Nephron progenitor cell (in vitro differentiated cells): Measurements from ENCODE around the gene COL9A3.

Experiments
- DNase-seq: peaks from one replicate; pipeline ENCODE4 v3.0.0; 2021
- H3K27ac Mint-ChIP-seq: 2 replicates; pipeline ENCODE4 v1.8.0; 2021; ENCODE audit warnings: mild to moderate bottlenecking, moderate library complexity, mixed read lengths
- H3K27me3 Mint-ChIP-seq: 2 replicates; pipeline ENCODE4 v1.8.0; 2021; ENCODE audit warnings: mild to moderate bottlenecking, low read depth, mixed read lengths; ENCODE audit not compliant: poor library complexity
- H3K36me3 Mint-ChIP-seq: 2 replicates; pipeline ENCODE4 v1.8.0; 2021; ENCODE audit warnings: low read depth, mixed read lengths
- H3K4me1 Mint-ChIP-seq: 2 replicates; pipeline ENCODE4 v1.8.0; 2021; ENCODE audit warnings: mixed read lengths
- H3K4me3 Mint-ChIP-seq: 2 replicates; pipeline ENCODE4 v1.8.0; 2021; ENCODE audit warnings: mild to moderate bottlenecking, moderate library complexity, mixed read lengths
- H3K9me3 Mint-ChIP-seq: 2 replicates; pipeline ENCODE4 v1.8.0; 2021; ENCODE audit warnings: mild to moderate bottlenecking, moderate library complexity, mixed read lengths
- CTCF ChIP-seq: fragments of 200-600 bp; sonication (generic); IDR thresholded peaks from 2 replicates; pipeline ENCODE4 v1.5.0; 2021; ENCODE audit warnings: antibody characterized with exemption

Gene COL9A3

GRCh38 chr20:62773845-62774714, 42.8 kb upstream of the COL9A3 start:
- H3K4me3 Mint-ChIP-seq = no peak overlapping the region
- no peak for TF ChIP-seq CTCF
- H3K4me1 Mint-ChIP-seq = peaks cover 54% of the 10 kb centered on the region
- peaks cover 12% of the 10 kb centered on the region for H3K27me3 Mint-ChIP-seq
- H3K36me3 Mint-ChIP-seq = no peaks in the 10 kb centered on the region
- peak overlapping the region; percentile 64 for H3K27ac Mint-ChIP-seq
- DNase-seq = no peak
- no peaks in the 10 kb centered on the region for H3K9me3 Mint-ChIP-seq

- H3K27me3 Mint-ChIP-seq = peaks cover 12% of the 10 kb centered on the region
- H3K27ac Mint-ChIP-seq = no peak overlapping the region
- H3K9me3 Mint-ChIP-seq = no peaks in the 10 kb centered on the region
- H3K4me3 Mint-ChIP-seq = no peak overlapping the region
- DNase-seq = no peak
- H3K36me3 Mint-ChIP-seq = no peaks in the 10 kb centered on the region
- peaks cover 50% of the 10 kb centered on the region for H3K4me1 Mint-ChIP-seq
- no peak for TF ChIP-seq CTCF
These were observed 42.1 kb upstream of the COL9A3 start for GRCh38 chr20:62774762-62775161.

GRCh38 chr20:62775206-62775605, 41.6 kb upstream of the COL9A3 start:
- H3K4me1 Mint-ChIP-seq = peaks cover 51% of the 10 kb centered on the region
- TF ChIP-seq CTCF = no peak
- no peak overlapping the region for H3K4me3 Mint-ChIP-seq
- no peaks in the 10 kb centered on the region for H3K36me3 Mint-ChIP-seq
- no peaks in the 10 kb centered on the region for H3K9me3 Mint-ChIP-seq
- DNase-seq = no peak
- H3K27ac Mint-ChIP-seq = no peak overlapping the region
- peaks cover 12% of the 10 kb centered on the region for H3K27me3 Mint-ChIP-seq

GRCh38 chr20:62776035-62776691, 40.7 kb upstream of the COL9A3 start:
- no peak for DNase-seq
- Mint-ChIP-seq H3K4me1 (peaks cover 58% of the 10 kb centered on the region), H3K27me3 (peaks cover 12% of the 10 kb centered on the region), H3K27ac (no peak overlapping the region), H3K4me3 (no peak overlapping the region), H3K36me3 (no peaks in the 10 kb centered on the region), H3K9me3 (no peaks in the 10 kb centered on the region)
- TF ChIP-seq CTCF = no peak

- peak overlapping the region; percentile 25 for H3K4me3 Mint-ChIP-seq
- peaks cover 9% of the 10 kb centered on the region for H3K27me3 Mint-ChIP-seq
- no peak for DNase-seq
- H3K36me3 Mint-ChIP-seq = no peaks in the 10 kb centered on the region
- TF ChIP-seq CTCF = no peak
- H3K27ac Mint-ChIP-seq = no peak overlapping the region
- H3K4me1 Mint-ChIP-seq = peaks cover 58% of the 10 kb centered on the region
- no peaks in the 10 kb centered on the region for H3K9me3 Mint-ChIP-seq
These were observed 39.9 kb upstream of the COL9A3 start for GRCh38 chr20:62776692-62777527.
